ENCODE measurements around the gene OR10AD1.
"Not testable (repeated sequence)": the region's sequence is repeated elsewhere in the genome, so short reads cannot be mapped to it uniquely, and the experiment has no call there.

Gene OR10AD1

GRCh38 chr12:48221645-48222044 is 18.6 kb upstream of the OR10AD1 start:
- Histone ChIP-seq H3K36me3 (no peaks in the 10 kb centered on the region), H3K27ac (no peak overlapping the region), H3K4me1 (no peaks in the 10 kb centered on the region), H3K27me3 (no peaks in the 10 kb centered on the region), H3K9me3 (no peaks in the 10 kb centered on the region), H3K4me3 (no peak overlapping the region)
- no peak for DNase-seq
- no peak for TF ChIP-seq CTCF (IDR thresholded peaks at IDR 0.05)
- intact Hi-C loops (cut with DNase I; ENCODE audit: low total_unique reads), result no loop called here

- H3K27me3 ChIP-seq, result no peaks in the 10 kb centered on the region
- no peak overlapping the region for H3K27ac ChIP-seq
- H3K36me3 ChIP-seq, result no peaks in the 10 kb centered on the region
- H3K4me1 ChIP-seq, result no peaks in the 10 kb centered on the region
- no peak for TF ChIP-seq CTCF (IDR thresholded peaks at IDR 0.05)
- H3K9me3 ChIP-seq, result no peaks in the 10 kb centered on the region
- intact Hi-C loops (cut with DNase I; ENCODE audit: low total_unique reads), result no loop called here
- DNase-seq, result no peak
- H3K4me3 ChIP-seq, result no peak overlapping the region
These were observed 17.6 kb upstream of the OR10AD1 start for GRCh38 chr12:48220701-48221100.

GRCh38 chr12:48219631-48220030 is 16.5 kb upstream of the OR10AD1 start:
- DNase-seq, result no peak
- no peak for TF ChIP-seq CTCF (IDR thresholded peaks at IDR 0.05)
- H3K9me3 ChIP-seq, result no peaks in the 10 kb centered on the region
- H3K27me3 ChIP-seq, result no peaks in the 10 kb centered on the region
- intact Hi-C loops (cut with DNase I; ENCODE audit: low total_unique reads), result no loop called here
- no peak overlapping the region for H3K27ac ChIP-seq
- H3K4me1 ChIP-seq, result no peaks in the 10 kb centered on the region
- no peaks in the 10 kb centered on the region for H3K36me3 ChIP-seq
- no peak overlapping the region for H3K4me3 ChIP-seq

GRCh38 chr12:48216785-48217184 is 13.7 kb upstream of the OR10AD1 start:
- Histone ChIP-seq H3K36me3 (no peaks in the 10 kb centered on the region), H3K27ac (no peak overlapping the region), H3K27me3 (no peaks in the 10 kb centered on the region), H3K9me3 (no peaks in the 10 kb centered on the region), H3K4me1 (no peaks in the 10 kb centered on the region), H3K4me3 (no peak overlapping the region)
- TF ChIP-seq CTCF (IDR thresholded peaks at IDR 0.05), result no peak
- intact Hi-C loops (cut with DNase I; ENCODE audit: low total_unique reads), result no loop called here
- DNase-seq, result no peak

GRCh38 chr12:48209495-48209894 is 6.4 kb upstream of the OR10AD1 start:
- H3K36me3 ChIP-seq, result peaks cover 0 to 16% (median 5%) of the 10 kb centered on the region in 3 donors
- intact Hi-C loops (cut with DNase I; ENCODE audit: low total_unique reads); H3K4me3 ChIP-seq; H3K27me3 ChIP-seq; DNase-seq; H3K4me1 ChIP-seq; H3K27ac ChIP-seq: not testable (repeated sequence)
- peaks cover 2 to 41% (median 26%) of the 10 kb centered on the region in 3 donors for H3K9me3 ChIP-seq

GRCh38 chr12:48202766-48203165 is 326 bp downstream of the OR10AD1 start:
- no peak for TF ChIP-seq CTCF (IDR thresholded peaks at IDR 0.05)
- no peak for DNase-seq
- H3K27ac ChIP-seq, result no peak overlapping the region
- no peaks in the 10 kb centered on the region for H3K27me3 ChIP-seq
- intact Hi-C loops (cut with DNase I; ENCODE audit: low total_unique reads), result no loop called here
- H3K9me3 ChIP-seq, result peaks cover 2 to 44% (median 32%) of the 10 kb centered on the region in 3 donors
- peaks cover 0 to 10% (median 7%) of the 10 kb centered on the region in 4 donors for H3K4me1 ChIP-seq
- no peak overlapping the region for H3K4me3 ChIP-seq
- H3K36me3 ChIP-seq, result peaks cover 0 to 17% (median 5%) of the 10 kb centered on the region in 3 donors
